Smooth muscle cell of the brain vasculature (primary cell): ENCODE results near the gene VPS50.
A peak's percentile ranks its signal among the peaks of the same experiment; 100 is the strongest.

ENCODE experiments used
- DNase-seq: peaks from one replicate; pipeline ENCODE4 v3.0.0-alpha.2; 2012; ENCODE audit warnings: low read depth, low spot score

VPS50 gene, protein sequence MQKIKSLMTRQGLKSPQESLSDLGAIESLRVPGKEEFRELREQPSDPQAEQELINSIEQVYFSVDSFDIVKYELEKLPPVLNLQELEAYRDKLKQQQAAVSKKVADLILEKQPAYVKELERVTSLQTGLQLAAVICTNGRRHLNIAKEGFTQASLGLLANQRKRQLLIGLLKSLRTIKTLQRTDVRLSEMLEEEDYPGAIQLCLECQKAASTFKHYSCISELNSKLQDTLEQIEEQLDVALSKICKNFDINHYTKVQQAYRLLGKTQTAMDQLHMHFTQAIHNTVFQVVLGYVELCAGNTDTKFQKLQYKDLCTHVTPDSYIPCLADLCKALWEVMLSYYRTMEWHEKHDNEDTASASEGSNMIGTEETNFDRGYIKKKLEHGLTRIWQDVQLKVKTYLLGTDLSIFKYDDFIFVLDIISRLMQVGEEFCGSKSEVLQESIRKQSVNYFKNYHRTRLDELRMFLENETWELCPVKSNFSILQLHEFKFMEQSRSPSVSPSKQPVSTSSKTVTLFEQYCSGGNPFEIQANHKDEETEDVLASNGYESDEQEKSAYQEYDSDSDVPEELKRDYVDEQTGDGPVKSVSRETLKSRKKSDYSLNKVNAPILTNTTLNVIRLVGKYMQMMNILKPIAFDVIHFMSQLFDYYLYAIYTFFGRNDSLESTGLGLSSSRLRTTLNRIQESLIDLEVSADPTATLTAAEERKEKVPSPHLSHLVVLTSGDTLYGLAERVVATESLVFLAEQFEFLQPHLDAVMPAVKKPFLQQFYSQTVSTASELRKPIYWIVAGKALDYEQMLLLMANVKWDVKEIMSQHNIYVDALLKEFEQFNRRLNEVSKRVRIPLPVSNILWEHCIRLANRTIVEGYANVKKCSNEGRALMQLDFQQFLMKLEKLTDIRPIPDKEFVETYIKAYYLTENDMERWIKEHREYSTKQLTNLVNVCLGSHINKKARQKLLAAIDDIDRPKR

DNA sequence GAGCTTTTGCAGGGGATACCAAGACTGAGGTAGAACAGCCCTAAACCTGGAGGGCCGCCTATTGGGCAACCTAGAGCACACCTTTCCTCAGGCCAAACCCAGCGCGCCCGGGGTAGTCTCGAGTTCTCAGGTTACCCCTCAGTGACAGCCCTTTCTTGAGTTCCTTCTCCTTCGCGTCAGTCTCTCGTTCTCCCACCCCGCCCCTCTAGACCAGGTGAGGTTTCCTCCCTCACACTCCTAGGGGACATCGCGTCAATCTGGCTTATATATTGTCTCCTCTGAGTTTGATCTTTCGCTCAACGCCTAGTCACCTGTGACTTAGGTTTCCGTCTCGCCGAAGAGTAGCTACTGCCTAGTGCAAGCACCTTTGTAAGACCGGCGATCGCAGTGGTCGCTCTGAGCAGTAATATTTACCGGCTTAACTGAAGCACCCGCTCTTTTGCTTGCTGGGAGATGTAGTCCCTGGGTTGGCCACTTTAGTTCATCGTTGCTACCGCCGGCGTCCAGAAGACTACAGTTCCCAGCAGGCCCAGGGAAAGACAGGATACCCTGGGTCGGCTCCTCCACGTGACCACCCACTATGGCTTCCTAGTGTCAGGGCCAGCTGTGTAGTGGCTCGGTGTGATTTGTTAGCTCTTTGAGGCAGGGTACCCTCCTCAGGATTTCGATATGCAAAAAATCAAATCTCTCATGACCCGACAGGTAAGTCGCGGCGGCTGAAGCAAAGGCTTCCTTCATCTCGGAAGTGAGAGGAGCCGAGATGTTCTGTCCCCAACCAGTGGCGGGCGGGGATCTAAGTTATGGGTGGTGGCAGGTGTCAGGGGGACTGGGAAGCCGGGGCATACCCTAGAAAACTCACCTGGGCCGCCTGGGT, at the start of gene VPS50:
TSS of gene VPS50 (plus strand) at position 568 of the 874 bp plus-strand sequence. CDS start at position 670, 102 bp downstream.
- DNase-seq = peak; percentile 88

DNA sequence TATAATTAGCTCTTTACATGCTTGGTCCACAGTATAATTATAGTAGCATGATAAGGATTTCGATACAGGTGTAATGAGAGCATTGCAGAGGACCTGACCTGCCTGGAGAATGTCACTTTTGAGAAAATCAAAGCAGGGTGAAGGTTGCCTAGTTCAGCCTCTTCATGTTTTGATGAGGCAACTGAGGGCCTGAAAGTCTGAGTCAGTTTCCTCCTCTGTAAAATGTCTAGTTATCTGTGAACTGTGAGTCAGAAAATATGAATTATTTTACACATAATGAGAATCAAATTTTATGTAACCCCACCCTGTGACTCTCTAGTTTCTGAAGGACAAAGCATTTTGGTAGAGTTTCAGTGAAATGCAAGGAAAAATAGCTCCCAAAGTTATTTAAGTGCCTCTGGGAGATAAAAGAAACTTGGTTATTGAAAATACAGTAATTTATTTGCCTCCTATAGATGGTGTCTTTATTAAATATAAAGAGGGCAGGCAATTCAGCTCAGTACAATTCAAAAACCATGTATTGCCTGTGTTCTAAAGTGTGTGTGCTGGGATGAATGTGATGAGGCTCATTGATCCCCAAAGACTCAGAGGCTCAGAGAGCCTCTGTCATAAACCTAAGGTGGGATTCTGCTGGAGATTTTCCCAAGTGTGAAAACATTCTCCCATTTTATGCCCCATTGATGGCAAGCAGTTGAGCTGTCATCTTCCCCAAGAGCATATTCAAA, 46.7 kb upstream of the VPS50 start:
- no peak for DNase-seq

DNA sequence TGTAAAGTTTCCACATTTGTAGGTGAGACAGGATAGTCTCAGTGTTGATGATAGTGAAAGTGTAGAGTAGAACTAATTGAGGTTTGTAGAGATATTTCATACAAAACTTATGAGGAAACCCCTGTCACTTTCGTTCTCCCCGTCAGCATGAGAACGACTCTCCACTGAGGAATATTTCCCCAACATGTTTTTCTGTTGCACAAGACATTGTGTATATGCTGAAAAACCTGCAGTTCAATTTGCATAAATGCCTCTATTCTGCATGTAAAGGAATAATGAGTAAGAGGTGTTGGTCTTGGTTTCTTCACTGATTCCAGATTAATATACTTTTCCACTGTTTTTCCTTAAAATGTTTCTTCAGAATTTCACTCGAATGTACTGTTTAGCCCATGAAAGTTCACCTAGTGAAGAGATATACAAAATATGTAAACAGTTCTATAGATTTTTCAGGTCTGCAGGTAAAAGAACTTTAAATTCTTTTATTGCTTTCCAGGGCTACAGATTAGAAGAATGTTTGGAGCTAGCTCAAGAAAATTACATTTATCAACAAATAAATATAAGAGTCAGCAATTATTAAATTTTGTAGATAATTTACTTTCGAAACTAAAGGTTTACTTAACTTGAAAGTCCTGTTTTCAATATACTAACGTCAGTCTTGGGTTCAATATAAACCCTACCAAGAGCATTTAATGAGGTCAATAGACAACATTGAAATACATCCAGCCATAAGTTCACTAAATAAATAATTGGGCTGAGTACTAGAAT, 43.1 kb upstream of the VPS50 start:
- no peak for DNase-seq

DNA sequence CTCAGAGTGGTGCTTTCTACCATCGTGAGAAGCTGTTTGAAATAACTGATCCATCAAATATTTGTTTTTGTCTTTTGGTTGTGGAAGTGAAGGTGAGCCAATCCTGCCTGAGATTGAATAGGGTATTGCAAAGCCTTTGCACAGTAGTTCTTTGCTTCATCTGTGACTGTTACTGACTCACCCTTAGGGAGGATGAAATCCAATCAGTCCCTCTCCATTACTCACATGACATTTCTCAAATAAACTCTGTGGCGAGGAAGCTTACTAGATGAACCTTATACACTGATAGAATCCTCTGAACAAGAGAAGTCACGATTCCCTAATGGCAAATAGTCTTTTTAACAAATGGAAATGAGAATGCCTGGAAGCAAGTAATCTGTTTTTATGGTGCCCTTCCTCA, 37.8 kb upstream of the VPS50 start:
- no peak for DNase-seq

DNA sequence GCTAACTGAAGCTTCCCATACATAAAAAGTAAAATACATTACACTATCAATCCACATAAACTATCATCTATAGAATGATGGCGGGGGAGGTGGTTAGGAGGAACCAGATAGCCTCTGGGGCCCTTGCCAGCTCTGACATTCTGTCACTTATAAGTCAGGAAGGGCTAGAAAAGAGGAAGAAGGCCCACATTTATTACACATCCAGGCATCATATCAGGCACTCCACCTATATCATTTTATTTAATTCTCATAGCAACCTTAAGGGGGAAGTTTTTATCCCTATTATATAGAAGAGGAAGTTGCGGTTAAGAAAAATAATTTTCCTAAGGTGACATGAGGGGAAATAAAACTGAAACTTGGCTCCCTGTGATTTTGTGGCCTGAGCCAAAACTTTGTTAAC, 35.8 kb upstream of the VPS50 start:
- DNase-seq = no peak

DNA sequence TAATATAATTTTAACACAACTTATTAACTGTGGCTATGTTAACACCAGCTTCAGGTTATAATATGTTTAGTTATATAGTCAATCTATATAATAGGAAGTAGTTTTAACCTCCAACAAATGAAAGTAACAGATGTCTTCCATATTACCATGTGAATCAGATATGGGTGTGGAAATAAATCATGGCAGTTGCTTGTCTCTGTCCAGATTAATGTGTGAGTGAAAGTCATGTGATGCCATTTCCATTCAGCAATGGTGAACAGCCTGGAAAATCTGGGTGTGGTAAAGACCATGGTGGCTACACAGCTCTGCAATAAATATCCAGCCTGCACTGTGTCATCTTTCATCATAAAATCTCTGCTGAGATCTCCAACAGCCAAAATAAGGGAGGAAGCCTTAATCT, 33.7 kb upstream of the VPS50 start:
- DNase-seq = no peak

DNA sequence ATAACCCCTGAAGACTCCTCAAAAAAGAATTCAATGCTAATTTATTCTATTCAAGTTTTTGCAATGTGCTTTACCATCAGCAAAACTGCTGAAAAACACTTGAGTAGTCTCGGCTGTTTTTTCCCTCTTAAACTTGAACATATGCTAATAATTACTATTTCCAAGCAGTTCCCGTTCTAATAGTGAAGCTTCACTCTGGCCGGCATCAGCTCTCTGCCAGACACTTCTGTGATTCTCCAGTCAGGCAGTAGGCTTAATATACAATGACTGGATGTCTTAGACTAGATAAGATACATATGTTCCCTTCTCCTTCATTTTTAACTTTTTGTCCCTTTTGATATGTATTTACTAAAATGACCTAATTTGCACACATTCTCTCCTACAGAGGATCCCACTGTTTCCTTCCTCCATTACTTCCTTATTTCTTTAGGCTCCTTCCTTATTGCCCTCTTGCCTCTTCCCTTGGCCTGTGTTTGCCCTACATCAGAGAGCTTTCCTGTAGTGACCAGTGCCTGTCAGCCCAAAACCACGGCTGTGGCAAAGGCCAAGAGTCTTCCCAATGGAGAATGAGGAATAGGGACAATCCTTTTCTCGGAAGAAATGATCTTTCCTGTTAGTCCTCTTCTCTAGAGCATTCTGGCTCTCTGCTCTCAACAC, 29.4 kb upstream of the VPS50 start:
- no peak for DNase-seq

DNA sequence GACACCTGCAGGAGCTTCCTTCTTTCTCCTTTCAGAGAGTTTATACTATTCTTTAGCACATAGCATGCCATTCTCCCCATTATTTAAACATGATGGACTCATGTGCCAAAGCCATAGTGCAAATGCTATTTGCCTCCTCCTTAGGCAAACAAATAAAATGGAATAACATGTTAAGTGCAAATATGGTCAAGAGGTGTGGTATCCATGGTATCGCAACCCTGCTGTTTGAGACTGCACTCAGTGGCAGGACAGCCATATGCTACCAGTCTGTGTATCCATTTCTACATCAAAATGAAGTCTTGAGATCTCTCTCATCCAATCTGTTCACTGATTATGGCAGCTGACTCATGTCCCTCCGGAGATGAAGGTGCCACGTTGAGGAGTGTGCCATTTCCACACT, 28.7 kb upstream of the VPS50 start:
- DNase-seq = no peak

DNA sequence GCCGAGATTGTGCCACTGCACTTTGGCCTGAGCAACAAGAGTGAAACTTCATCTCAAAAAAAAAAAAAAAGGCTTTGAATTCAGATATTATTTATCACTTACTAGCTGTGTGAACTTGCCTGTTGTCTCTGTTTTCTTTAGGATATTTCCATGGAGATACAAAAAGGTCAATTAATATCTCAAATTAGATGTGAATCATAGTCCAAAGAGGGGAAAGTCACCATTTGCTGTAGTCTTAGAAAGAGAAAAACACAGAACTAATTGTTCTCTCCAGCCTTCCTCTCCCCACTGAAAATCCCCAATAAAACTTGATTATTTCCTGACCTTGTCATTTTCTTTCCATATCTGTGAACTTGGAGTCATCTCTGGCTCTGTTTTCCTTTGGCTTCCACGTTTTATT, 27.1 kb upstream of the VPS50 start:
- no peak for DNase-seq

DNA sequence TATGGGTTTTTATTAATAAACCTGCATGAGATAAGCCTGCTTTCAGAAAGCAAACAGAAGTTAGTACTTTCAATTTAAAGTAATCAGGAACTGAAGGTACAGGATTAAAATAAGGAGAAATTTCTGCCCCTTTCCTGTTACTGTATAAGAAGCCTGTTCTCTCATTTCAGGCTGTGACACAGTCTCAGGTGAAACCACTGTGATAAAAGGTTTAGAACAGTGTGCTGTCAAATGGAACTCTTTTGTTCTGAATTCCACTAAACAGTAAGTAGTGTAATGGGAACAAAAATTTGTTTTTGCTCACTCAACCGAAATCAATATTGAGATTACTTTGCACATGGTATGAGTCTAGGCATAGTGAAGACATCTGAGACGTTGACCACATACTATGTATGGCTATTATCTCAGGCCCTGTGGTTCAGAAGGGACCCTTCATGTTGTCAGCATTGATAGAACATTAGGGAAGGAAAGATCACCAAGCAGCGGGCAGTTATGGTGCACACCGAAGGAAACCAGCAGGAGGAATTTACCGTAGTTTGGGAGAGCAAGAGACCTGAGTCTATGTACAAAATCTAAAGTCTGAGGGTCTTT, 20.8 kb upstream of the VPS50 start:
- no peak for DNase-seq

DNA sequence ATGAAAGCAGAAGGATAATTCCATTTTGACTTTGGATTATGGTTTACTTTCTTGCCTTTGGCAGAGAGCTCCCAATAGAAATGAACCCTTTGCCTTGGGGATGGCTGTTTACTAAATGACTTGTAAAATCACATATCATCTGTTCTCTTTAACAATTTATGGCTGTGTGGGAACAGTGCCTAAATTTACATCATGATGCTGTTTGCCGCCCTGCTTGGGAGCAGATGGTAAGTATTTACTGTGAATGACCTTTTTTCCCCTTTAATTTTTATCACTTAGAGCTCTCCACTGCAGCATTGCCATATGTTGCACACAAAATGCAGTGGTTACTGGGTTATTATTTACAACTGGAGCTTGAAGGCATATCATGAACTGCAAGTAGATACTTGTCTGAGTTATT, 19.3 kb upstream of the VPS50 start:
- no peak for DNase-seq

DNA sequence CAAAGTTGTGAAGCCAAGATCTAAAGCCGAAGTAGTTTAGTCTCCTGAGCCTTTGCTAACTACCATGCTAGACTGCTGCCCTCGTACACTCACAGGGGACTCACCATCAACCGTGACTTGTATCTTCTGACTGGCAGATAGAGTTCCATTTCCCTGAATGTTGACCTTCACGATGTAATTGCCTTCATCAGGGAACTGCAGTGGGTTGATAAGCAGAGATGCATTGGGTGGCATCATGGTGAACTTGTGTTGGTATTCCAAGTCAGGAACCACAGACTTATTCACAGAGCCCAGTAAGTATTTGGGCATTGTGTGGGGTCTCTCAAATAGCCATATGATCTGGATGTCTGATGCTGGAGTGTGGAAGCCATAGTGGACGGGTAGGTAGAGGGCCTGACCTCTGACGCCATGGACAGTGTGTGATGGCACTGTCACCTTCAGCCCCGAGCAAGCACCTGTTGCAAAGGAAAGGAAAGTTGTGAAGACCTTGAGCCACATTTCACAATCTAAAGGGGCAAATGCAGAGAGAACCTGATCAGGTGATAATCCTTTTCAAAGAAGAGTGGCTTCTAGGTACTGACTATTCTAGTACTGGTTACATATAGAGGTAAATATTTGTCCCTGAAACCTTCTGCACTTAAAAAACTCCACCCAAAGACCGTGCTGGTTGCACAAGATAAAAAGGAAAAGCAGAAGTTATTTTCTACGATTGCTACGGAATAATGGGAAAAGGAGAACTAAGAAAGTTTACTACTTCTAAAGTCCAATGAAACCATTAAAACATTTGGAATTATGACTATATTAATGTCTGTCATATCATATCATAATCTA, 13.0 kb upstream of the VPS50 start:
- no peak for DNase-seq

DNA sequence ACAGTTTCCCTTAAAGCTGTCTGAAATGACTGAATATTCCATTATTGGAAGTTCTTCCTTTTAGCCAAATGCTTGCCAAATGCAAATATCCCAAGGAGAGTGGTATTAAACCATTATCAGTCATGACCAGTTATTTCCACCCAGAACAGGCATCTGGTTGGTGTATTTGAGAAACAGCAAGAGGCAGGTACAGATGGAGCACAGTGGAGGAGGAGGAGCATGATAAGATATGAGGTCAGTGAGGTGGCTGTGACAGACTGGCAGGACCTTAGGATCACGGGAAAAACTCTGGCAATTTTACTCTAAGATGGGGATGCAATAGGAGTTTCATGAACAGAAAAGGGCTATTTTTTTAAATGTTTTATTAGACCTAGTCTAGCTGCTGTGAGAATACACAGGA, 12.3 kb upstream of the VPS50 start:
- DNase-seq = no peak

DNA sequence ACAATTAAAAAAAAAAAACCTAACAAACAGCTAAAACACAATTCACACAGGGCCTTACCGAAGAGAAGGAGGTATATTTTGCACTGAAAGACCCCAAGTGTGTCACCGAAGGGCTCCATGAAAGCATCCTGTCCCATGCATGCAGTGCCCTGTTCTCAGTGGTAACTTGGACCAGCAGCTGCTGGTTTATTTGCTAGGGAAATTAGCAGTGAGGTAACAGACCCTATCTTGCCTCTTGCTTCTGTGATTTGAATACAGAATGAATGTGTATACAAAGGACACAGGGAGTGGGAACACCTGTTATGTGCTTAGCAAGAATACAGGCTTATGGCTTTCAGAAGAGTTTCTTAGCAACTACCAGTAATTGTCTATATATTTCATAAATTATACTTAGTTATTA, 5.9 kb upstream of the VPS50 start, which contains the start of gene HEPACAM2:
TSS of gene HEPACAM2 (minus strand) at position 160 of the 400 bp plus-strand sequence.
- no peak for DNase-seq

DNA sequence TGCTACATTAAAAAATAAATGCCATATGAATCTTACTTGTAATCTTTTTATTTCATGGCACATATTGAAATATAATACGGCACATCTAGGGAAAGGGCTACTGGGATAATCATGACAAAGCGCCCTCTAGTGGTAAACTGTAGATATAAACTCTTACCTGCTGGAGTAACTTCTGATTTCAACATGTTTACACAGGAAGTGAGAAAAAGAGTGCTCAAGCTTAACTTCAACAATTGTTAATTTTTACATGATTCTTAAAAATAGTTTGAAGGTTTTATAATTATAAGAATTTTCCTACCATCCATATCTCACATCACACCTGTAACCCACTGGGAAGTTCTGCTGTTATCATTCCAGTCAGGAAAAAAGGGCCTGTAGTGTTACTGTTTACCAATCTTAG, 3.9 kb upstream of the VPS50 start:
- DNase-seq = peak; percentile 31

DNA sequence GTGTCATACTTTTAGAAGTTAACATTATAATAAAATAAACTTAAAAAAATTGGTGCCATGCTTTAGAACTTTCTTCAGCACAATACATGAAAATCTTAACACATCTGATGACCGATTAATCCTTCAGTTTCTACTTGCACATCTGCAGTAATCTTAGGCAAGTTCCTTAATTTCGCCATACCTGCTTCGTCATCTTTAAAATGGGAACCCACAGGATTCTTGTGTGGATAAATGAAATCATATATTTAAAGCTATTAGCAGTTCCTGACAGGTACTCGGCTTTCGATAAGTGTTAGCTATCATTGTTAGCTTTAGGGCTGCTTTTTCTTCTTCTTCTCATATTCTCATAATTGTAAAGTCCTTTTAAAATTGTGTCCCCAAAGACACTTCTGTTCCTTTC, 907 bp upstream of the VPS50 start:
- DNase-seq = no peak

DNA sequence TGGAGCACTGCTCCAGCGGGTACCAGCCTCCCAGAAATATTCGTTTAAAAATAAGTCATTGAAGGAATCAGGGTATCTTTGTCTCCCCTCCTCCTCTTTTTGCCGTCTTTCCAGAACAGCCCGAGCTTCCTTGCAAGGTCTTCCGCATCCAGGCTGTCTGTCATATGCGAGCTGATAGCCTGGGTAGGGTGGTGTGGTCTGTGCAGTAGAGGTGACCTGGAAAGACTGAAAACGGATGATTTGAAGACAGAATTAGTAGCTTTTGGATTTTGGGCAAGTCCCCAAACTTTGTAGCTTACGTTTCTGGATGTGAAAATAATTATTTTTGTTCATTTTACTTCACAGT, 480 bp downstream of the VPS50 start:
- DNase-seq = no peak

DNA sequence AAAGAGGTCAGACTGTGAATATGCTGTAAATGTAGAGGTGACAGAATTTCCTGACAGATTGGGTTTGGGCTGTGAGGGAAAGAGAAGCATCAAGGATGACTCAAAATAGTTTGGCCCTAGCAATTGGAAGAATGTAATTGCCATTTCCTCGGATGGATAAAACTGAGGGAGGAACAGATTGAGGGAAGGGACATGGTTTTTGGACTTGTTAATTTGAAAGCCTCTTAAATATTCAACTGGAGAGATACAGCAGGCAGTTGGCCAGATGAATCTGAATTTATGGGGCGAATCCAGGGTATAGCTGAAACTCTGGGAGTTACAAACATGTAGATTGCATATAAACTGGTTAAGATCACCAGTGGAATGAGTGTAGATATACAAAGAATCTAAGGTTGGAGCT, 3.4 kb downstream of the VPS50 start:
- DNase-seq = no peak
